Suprapubic skin (tissue), 4 donors: ENCODE results near the gene HAPLN3.

ENCODE experiments used
- POLR2A ChIP-seq, 2 donors: fragments of 450-650 bp; IDR thresholded peaks; one replicate each; pipeline ENCODE4 v1.6.1; 2017; ENCODE audit warnings: antibody characterized with exemption in 2 of 2, mild to moderate bottlenecking in 2 of 2, moderate library complexity in 2 of 2
- POLR2AphosphoS5 ChIP-seq, 3 donors: sonication (generic); formaldehyde crosslinking; IDR thresholded peaks; one replicate each; pipeline ENCODE4 v1.6.1; 2017; ENCODE audit warnings: antibody characterized with exemption in 3 of 3
- TF ChIP-seq, protein P1 (sequence below), 2 donors: fragments of 200-600 bp in 1 of 2; fragments of 450-650 bp in 1 of 2; sonication (generic) in 1 of 2; IDR thresholded peaks; one replicate each; pipeline ENCODE4 v1.5.1; 2016 to 2019; ENCODE audit warnings: antibody characterized with exemption in 2 of 2, mild to moderate bottlenecking in 1 of 2, moderate library complexity in 1 of 2

GRCh38 chr15:88939486-88939806 is 44.1 kb upstream of the HAPLN3 start:
- no peak for TF ChIP-seq POLR2A (IDR thresholded peaks at IDR 0.05)
- TF ChIP-seq, protein P1, sequence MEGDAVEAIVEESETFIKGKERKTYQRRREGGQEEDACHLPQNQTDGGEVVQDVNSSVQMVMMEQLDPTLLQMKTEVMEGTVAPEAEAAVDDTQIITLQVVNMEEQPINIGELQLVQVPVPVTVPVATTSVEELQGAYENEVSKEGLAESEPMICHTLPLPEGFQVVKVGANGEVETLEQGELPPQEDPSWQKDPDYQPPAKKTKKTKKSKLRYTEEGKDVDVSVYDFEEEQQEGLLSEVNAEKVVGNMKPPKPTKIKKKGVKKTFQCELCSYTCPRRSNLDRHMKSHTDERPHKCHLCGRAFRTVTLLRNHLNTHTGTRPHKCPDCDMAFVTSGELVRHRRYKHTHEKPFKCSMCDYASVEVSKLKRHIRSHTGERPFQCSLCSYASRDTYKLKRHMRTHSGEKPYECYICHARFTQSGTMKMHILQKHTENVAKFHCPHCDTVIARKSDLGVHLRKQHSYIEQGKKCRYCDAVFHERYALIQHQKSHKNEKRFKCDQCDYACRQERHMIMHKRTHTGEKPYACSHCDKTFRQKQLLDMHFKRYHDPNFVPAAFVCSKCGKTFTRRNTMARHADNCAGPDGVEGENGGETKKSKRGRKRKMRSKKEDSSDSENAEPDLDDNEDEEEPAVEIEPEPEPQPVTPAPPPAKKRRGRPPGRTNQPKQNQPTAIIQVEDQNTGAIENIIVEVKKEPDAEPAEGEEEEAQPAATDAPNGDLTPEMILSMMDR (IDR thresholded peaks at IDR 0.05): no peak
- TF ChIP-seq POLR2AphosphoS5 (IDR thresholded peaks at IDR 0.05): no peak
